GM18909 (cell line): Measurements from ENCODE around the gene SERPINB10.
"Not testable (repeated sequence)": the region's sequence is repeated elsewhere in the genome, so short reads cannot be mapped to it uniquely, and the experiment has no call there.

ENCODE experiments used
- ATAC-seq: cut with Tn5 transposase; IDR thresholded peaks from one replicate; pipeline ENCODE4 v1.9.1; 2021; ENCODE audit warnings: mild to moderate bottlenecking; ENCODE audit not compliant: unreplicated experiment, poor library complexity

The SERPINB10 gene

DNA sequence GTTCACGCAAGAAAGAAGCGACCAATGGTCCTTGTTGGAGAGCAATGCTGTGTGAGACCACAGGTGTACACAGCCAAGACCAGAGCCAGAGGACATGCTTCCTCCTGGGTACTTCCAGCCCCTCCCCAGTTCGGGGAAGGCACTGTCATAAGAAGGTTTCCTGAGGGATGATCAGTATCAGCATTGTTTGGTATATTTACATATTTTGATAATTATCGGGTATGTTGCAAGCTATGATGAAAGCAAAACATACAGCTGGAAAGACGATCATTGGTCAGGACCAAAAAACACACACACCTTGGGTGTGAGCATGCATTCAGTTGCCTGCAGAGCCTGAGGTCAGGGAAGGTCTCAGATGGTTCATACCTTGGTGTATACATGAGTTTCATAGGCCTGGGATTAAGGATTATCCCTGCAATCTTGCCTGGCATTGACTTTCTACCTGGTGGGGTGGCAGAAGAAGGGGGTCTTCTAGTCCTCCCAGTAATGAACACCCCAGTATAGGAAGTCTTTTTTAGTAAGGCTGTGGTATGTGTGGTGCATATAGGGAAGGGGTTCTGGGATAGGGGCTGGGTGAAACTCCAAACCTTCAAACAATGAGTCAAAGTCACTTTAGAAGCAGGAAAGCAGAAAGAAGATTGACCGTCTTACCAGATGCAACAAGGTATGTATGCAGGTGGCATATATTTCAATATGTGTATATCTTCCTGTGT lies 17.4 kb upstream of the SERPINB10 start:
- ATAC-seq = no peak

DNA sequence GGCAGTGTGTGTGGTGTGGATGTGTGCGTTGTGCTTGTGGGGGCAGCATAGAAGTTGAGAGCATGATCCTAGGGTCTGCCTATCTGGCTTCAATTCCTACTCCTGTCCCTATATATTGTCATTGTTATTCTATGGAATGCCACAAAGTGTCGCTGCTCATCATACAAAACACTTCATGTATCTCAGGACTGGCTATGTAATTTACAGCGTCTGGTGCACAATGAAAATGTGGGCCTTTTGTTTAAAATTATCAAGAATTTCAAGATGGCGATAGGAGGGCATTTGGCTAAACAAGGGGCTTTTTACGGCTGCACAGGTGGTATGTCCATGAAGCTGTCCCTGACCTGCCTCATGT lies 16.8 kb upstream of the SERPINB10 start:
- ATAC-seq = no peak

DNA sequence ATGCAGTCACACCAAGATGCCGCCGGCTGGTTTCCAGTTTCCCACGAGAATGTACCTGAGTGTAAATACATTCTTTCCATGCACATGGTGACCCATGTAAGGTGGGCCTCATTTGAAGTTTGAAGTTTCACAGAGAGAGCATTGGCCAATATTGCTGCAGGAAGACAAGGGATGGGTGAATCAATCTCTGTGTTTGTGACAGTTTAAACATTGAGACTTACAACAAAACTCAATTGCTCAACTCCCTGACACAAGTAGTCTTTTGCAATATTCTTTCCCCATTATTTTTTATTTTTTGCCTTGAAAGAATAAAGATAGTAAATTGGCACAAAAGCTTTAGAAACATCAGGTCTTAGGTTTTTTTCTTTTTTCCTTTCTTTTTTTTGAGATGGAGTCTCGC lies 15.2 kb upstream of the SERPINB10 start:
- ATAC-seq = no peak

DNA sequence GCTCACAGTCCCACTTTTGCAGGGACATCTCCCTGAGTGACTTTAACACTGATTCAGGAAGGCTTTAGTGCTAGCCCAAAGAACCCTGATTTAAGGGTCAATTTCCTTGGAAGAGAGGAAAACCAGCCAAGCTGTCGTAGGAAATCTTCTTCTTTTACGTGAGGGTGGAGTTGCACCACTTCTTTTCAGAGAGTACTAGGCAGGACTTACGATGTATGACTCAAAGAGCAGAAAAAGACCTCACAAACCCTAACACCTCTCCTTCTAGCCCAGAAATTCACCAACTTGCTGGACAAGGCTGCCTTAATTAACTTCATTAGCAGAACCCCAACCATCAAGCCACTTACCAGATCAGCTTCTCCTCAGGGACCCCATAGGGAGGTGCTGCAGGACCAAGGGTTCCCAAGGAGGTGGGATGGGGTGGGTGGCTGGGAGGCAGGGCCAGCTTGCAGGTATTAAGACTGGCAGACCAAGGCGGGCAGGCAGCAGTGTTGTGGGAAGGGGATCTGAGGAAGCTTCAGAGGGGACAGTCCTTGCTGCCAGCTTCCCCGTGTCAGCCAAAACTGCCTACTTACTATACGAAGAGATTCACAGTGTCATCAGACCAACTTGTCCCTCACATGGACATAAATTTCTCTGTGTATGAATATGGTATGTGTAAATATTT lies 13.5 kb upstream of the SERPINB10 start:
- no peak for ATAC-seq

DNA sequence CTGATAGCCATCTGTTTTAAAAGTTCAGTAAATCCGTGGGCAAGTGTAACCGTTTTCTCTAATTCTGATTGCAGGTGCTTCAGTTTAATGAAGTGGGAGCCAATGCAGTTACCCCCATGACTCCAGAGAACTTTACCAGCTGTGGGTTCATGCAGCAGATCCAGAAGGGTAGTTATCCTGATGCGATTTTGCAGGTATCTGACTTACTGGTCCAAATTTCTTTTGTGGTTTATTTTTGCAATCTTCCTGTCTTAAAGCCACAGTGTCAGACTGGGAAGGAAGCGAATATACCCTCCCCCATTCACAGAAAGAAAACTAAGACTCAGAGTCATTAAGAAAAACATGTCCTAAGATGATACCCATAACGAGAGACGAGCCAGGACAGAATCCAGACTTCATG lies 12.6 kb upstream of the SERPINB10 start:
- ATAC-seq = no peak

DNA sequence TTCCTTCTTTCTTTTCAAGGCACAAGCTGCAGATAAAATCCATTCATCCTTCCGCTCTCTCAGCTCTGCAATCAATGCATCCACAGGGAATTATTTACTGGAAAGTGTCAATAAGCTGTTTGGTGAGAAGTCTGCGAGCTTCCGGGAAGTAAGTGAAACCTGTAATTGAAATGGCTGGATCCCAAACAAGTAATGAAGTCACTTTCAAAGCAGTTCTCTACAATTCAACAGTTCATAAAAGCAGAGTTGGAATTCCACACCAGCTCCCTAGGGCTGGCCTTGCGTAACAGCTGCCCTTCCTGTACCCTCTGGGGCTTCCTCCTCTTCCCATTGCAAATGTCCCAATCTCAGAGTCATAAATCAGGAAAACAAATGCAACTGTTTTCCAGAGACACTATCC lies 10.7 kb upstream of the SERPINB10 start:
- ATAC-seq = no peak

DNA sequence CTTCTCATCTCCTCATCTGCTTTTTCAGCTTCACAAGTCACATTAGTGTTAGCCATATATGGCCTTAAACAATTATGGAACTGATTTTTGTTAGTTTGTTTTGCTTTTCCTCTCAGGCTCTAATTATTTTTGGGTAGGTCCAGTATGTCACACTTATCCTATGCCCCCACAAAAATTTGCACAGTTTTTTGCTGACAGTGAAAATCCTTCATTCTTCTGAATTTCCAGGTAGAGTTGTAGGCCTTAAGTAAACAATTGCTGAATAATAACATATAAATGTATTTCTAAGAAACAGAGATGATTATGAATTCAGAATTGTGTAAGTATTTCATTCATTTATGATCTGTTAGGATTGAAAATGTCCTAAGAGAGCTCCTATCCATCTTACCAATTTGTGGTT lies 8.6 kb upstream of the SERPINB10 start:
- no peak for ATAC-seq

DNA sequence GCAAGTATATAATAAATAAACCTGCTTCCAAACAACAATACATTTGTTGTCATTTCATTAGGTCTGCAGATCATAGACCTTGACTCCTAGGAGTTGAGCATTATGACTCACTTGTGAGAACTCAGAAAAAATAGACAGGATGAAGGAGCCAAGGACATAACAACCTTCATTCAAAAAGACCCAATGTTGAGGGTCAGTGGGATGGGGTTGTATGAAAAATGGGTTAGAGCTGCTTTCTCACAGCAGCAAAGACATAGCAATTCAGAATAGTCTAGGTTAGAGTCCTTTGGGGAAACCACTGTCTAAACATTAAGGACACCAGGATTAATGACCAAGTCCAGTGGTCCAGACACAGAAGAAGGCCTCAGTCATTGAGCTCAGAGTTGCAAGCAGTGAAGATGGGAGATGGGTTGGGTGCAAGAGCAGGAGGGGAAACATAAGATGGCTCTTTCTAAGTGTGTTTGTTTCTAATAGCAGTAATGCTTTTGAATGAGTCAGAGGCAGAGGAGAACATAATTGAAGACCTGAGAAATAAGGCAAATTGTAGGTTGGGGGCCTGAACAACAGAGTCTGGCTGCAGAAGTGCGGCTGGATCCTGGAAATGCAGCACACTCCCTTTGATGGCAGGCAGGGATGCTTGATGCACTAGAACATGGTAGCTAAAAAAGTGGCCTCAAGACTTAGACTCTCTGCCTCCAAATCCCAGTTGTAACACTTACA lies 3.7 kb upstream of the SERPINB10 start:
- no peak for ATAC-seq

DNA sequence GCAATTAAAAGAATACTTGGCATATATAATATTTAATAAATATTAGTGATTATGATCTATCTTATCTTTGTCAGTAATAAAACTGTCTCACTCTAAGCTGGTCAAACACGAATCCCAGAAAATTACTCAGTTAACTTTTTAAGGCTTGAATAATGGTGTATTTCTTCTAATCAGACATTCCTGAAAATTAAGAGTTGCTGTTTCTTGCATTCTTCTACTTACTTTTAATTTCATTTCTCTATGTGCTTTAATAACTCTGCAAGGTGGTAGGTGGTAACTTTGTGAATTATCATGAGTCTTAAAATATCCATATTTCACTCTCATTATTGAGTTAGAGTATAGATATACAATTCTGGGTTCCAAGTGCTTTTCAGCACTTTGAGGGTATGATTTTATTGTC lies 3.1 kb upstream of the SERPINB10 start:
- no peak for ATAC-seq

DNA sequence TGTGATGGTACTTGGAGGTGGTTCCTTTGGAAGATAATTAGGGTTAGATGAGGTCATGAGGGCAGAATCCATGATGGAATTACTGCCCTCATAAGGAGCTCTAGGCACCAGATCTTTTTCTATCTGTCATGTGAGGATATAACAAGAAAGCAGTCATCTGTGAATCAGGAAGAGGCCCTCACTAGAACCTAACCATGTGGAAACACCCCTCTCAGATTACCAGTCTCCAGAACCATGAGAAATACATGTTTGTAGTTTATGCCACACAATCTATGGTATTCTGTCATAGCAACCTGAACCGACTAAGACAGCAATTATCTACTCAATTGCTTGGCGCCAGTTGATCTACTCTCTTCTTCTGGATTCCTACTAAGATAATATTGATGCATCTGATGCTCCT lies 2.4 kb upstream of the SERPINB10 start:
- ATAC-seq = no peak

DNA sequence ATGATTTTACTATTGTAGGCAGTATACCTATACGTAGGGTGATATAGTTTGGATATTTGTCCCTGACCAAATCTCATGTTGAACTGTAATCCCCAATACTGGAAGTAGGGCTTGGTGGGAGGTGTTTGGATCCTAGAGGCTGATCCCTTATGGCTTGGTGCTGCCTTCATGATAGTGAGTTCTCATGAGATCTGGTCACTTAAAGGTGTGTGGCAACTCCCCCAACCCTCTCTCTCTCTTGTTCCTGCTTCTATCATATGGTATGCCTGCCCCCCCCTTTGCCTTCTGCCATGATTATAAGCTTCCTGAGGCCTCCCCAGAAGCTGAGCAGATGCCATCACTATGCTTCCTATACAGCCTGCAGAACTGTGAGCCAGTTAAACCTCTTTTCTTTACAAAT lies 1.7 kb upstream of the SERPINB10 start:
- no peak for ATAC-seq

DNA sequence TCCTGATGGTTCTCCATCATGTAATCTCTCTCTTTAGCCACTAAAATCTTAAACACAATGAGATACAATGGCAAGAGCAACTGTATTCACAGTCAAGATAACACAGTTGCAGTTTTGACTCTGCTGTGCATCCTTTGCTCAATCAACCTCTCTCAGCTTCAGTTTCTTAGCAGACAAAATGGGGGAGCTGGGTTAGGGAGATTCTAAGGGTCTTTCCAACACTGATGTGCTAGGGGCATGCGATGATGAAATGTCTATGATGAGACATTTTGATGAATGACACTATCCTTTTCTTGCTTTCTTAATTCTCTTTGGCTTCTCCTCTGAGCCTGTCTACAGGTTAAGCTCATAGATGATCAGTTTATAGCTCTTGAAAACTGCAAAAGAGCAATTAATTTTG lies 1.1 kb downstream of the SERPINB10 start:
- ATAC-seq = peak; percentile 37

DNA sequence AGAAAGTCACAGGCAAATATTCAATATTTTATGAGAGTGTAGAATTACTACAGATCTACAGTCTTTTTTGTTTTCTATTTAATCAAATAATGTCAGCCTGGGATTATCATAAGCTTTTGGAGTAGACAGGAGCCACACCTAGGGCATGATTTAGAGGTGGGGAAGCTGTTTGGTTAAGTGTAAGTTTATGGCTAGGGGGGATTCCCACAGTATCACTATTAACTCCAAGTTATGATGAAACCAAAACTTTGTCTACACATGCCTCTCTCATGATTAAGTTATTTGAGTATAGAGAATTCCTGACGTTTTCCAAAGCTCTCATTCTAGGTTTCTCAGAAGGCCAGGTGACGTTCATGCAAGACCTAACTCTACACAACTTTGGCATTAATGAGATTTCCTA lies 2.1 kb downstream of the SERPINB10 start:
- ATAC-seq = peak; percentile 76

DNA sequence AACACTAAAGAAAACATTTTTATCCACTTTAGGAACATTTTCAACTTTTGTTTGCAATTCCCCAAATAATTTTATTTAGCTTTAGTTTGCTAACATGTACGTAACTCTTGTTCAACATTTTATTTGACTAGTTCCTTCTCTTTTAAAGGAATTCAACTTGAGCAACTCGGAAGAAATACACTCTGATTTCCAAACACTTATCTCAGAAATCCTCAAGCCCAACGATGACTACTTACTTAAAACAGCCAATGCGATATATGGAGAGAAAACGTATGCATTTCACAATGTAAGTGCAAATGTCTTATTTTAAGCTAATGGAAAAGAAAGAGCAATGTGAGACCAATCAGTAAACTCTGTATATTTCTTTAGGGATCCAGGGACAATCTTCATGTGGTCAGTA lies 10.1 kb downstream of the SERPINB10 start:
- no peak for ATAC-seq

DNA sequence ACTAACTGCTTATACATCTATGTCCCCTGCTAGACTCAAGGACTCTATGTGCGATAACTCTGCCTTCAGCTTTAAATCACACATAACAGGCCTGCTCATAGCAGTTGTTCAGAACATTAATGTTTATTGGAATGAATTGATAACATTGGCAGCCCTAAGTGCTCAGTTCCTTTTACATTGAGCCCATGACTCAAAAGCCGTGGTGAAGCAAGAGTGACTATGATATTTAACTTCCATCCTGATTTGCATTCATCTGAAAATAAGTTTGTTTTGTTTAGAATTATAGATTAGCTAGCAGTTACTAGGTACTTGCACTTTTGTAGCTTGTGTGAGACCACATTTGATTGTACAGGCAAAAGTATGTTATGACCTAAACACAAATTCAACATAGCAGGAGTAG lies 14.3 kb downstream of the SERPINB10 start:
- ATAC-seq = no peak

DNA sequence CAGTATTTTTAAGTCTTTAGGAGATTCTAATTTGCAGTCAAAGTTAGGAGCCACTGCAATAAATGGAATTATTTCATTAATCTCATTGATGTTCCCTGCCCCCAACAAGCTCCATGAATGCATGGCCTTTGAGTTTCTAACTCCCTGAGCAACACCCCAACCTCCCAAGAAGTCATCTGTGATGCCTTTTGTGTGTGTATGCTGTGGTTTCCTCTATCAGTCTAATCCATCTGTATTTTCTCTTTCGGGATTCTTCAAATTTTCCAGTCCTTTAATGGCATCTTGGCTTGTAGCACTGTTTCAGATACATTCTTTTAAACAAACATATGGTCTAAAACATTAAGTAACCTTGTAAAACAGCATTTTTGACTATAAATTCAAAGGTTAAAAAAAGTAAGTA lies 16.8 kb downstream of the SERPINB10 start:
- no peak for ATAC-seq

DNA sequence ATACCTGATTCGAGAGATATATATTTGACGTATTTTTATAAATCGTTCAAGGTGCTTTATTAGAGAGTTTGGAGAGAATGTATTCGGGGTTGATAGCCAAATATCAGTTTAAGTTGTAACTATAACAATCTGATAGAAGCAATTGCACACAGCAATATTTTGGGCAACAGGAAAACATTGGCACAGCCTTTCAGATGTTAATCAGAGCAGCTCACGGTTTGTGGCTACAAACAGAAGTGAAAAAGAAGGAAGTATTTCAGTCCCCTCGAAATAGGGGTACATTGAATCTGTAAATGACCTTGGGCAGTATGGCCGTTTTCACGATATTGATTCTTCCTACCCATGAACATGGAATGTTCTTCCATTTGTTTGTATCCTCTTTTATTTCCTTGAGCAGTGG lies 20.6 kb downstream of the SERPINB10 start:
- no peak for ATAC-seq

DNA sequence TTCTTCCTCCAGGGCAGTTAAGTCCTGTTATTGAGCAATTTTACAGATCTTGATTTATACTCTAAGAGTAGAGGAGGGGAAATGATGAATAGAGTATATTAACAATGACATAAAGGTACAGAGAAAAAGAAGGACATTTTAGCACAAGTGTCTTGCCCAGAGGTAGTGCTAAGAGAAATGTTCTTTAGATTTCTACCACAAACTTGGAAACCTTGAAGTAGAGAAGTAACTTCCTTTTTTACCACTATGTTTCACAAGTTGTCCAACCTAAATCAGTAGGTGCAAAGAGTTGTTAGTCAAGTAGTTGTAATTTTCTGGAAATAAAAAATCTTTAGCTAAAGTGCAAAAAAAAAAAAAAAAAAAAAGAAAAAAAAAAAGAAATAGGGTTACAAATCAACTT lies 21.6 kb downstream of the SERPINB10 start:
- ATAC-seq = not testable (repeated sequence)

DNA sequence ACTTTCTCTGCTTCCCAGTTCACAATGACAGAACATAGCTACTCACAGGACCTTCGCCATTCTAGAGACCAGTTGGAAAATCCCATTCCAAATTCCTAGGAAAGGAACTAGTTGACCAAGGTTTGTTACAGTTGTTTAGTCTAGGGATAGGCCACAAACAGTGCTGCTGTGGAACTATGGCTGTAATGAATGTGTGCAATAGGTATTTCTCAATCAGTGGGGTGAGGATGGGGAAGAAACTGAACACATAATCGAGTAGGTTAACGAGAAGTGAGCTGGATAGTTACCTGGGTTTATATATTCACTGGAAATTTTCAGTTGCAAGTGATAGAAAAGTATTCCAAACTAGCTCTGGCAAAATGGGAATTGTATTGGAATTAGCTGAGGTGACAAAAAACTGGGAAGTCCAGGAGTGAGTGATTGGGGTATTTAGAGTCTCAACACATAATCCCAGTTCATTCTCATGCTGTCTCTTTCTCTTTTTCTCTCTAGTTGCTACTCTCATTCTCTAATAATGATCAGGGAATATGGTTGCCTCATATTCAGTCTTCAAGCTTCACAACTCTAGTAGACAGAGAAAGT lies 23.1 kb downstream of the SERPINB10 start:
- no peak for ATAC-seq

DNA sequence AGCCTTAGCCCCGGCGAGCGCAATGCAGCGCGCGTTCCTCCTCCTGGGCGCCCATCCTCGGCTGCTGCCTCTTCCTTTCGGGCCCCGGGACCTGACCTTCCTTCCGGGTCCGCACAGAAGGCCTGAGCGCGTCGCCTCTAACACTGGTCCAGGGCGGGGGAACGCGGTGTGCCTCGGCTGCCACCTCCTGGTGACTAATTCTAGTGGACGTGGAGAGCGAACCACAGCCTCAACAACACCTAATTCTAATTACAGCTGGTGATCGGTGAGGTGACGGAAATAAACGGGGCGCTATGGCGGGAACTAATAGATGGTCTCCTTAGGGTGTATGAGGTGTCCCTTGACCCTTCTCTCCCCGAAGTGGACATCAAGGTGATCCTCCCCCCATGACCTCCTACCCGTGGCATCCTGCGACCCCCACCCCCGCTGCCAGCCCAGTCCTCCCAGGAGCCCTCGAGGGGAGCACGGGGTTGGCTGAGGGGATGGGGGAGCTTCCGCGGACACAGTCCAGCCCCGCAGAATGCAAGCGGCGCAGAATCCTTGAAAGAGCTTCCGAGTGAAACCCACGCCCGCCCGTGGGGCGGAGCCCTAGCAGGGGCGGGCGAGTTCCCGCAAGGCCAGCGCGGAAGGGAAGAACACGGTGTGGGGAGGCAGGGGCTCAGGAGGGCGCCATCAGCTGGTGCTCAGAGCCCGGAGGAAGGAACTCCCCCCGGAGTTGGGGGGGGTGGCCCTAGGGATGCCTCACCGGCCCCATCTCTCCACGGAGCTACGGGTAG lies 28.6 kb downstream of the SERPINB10 start:
- peak; percentile 99 for ATAC-seq
